HepG2 (cell line): Measurements from ENCODE around the gene USP24.
"Not testable (repeated sequence)": the region's sequence is repeated elsewhere in the genome, so short reads cannot be mapped to it uniquely, and the experiment has no call there.

ENCODE experiments used
- CTCF ChIP-seq: sonication (generic); formaldehyde crosslinking; IDR thresholded peaks from 2 replicates; pipeline ENCODE4 v1.5.0; 2020; ENCODE audit warnings: mild to moderate bottlenecking, missing genetic modification reagents, moderate library complexity
- MAX ChIP-seq: IDR thresholded peaks from 2 replicates; pipeline ENCODE4 v1.6.1; 2012; ENCODE audit warnings: inconsistent platforms
- MYC ChIP-seq: sonication (generic); formaldehyde crosslinking; IDR thresholded peaks from 2 replicates; pipeline ENCODE4 v1.9.0; 2021; ENCODE audit warnings: missing genetic modification reagents, borderline replicate concordance
- RAD21 ChIP-seq: fragments of 450-650 bp; formaldehyde crosslinking; IDR thresholded peaks from 2 replicates; pipeline ENCODE4 v1.5.0; 2020; ENCODE audit warnings: mild to moderate bottlenecking
- REST ChIP-seq, 2 experiments: IDR thresholded peaks; 2 replicates each; pipeline ENCODE4 v1.6.1; 2011 to 2012; ENCODE audit warnings: low read length in 2 of 2, borderline replicate concordance in 1 of 2, low read depth in 1 of 2, mild to moderate bottlenecking in 1 of 2, moderate library complexity in 1 of 2
- STAG1 ChIP-seq: sonication (generic); formaldehyde crosslinking; IDR thresholded peaks from 2 replicates; pipeline ENCODE4 v1.4.0; 2020; ENCODE audit warnings: missing genetic modification reagents
- SUZ12 ChIP-seq: fragments of 150-350 bp; IDR thresholded peaks from 2 replicates; pipeline ENCODE4 v1.6.1; 2014; ENCODE audit warnings: low read depth, low read length
- TARDBP ChIP-seq: sonication (generic); formaldehyde crosslinking; IDR thresholded peaks from 2 replicates; pipeline ENCODE4 v1.8.0; 2022; ENCODE audit warnings: mild to moderate bottlenecking, missing genetic modification reagents
- ZNF570 ChIP-seq: sonication (generic); formaldehyde crosslinking; IDR thresholded peaks from 2 replicates; pipeline ENCODE4 v1.4.0; 2020; ENCODE audit warnings: mild to moderate bottlenecking, missing genetic modification reagents, borderline replicate concordance

- TF ChIP-seq CTCF (CRISPR knock-in tag); MYC; ZNF570 (CRISPR knock-in tag); SUZ12; STAG1 (CRISPR knock-in tag); REST (IDR thresholded peaks at IDR 0.05; ENCODE audit: borderline replicate concordance in 1 of 2, low read depth in 1 of 2, low read length in 2 of 2); TARDBP (CRISPR knock-in tag); RAD21 (CRISPR knock-in tag); MAX: not testable (repeated sequence)
Observed at GRCh38 chr1:55024163-55024562, 191.0 kb downstream of the USP24 start.
